ENCODE data around the gene WWTR1. TPM values are rescaled to one million over a fixed set of nuclear protein-coding genes. Genes with fewer than 3 reads are reported as not detected.
A peak's percentile ranks its signal among the peaks of the same experiment; 100 is the strongest.

Gene WWTR1
- total RNA-seq, 1 donor from 2014 or later, result 282 TPM

- intact Hi-C loops (cut with DNase I), result no loop called here
- Histone ChIP-seq H3K36me3 (no peaks in the 10 kb centered on the region), H3K27me3 (no peaks in the 10 kb centered on the region), H3K4me3 (no peak overlapping the region), H3K9me3 (no peaks in the 10 kb centered on the region), H3K4me1 (peaks cover 28 to 82% of the 10 kb centered on the region in 2 donors), H3K27ac (peak overlapping the region; percentile 61 to 70)
- no peak for DNase-seq (ENCODE audit: low spot score in 2 of 2)
- no peak for TF ChIP-seq CTCF (IDR thresholded peaks at IDR 0.05)
These were observed 57.2 kb downstream of the WWTR1 start for GRCh38 chr3:149600634-149601033.

GRCh38 chr3:149599236-149599635 is 58.6 kb downstream of the WWTR1 start:
- no peaks in the 10 kb centered on the region for H3K36me3 ChIP-seq
- peak in 1 of 2 donors; percentile 87 for DNase-seq (ENCODE audit: low spot score in 2 of 2)
- H3K9me3 ChIP-seq, result no peaks in the 10 kb centered on the region
- intact Hi-C loops (cut with DNase I), result no loop called here
- TF ChIP-seq CTCF (IDR thresholded peaks at IDR 0.05), result no peak
- peaks cover 24 to 80% of the 10 kb centered on the region in 2 donors for H3K4me1 ChIP-seq
- H3K27me3 ChIP-seq, result no peaks in the 10 kb centered on the region
- H3K27ac ChIP-seq, result peak overlapping the region; percentile 64 to 70
- H3K4me3 ChIP-seq, result no peak overlapping the region

- no peak for DNase-seq (ENCODE audit: low spot score in 2 of 2)
- Histone ChIP-seq H3K27me3 (no peaks in the 10 kb centered on the region), H3K9me3 (no peaks in the 10 kb centered on the region), H3K4me3 (peak overlapping the region in 1 of 2 donors; percentile 25), H3K4me1 (peaks cover 19 to 76% of the 10 kb centered on the region in 2 donors), H3K27ac (peak overlapping the region; percentile 55 to 70), H3K36me3 (no peaks in the 10 kb centered on the region)
- TF ChIP-seq CTCF (IDR thresholded peaks at IDR 0.05), result no peak
- intact Hi-C loops (cut with DNase I), result loop anchor here (2.0 kb wide), 2 partner anchors 19 to 55 kb away; no protein-coding TSS in a partner anchor
These were observed 61.6 kb downstream of the WWTR1 start for GRCh38 chr3:149596134-149596770.

GRCh38 chr3:149593418-149594160 is 64.2 kb downstream of the WWTR1 start:
- Histone ChIP-seq H3K27ac (peak overlapping the region; percentile 56 to 57), H3K9me3 (no peaks in the 10 kb centered on the region), H3K36me3 (no peaks in the 10 kb centered on the region), H3K4me1 (peaks cover 19 to 73% of the 10 kb centered on the region in 2 donors), H3K27me3 (no peaks in the 10 kb centered on the region), H3K4me3 (no peak overlapping the region)
- intact Hi-C loops (cut with DNase I), result no loop called here
- DNase-seq (ENCODE audit: low spot score in 2 of 2), result no peak
- no peak for TF ChIP-seq CTCF (IDR thresholded peaks at IDR 0.05)

GRCh38 chr3:149592758-149593240 is 65.0 kb downstream of the WWTR1 start:
- intact Hi-C loops (cut with DNase I), result no loop called here
- Histone ChIP-seq H3K4me1 (peaks cover 19 to 70% of the 10 kb centered on the region in 2 donors), H3K27ac (peak overlapping the region; percentile 56 to 57), H3K27me3 (no peaks in the 10 kb centered on the region), H3K4me3 (peak overlapping the region; percentile 30 to 34), H3K36me3 (no peaks in the 10 kb centered on the region), H3K9me3 (no peaks in the 10 kb centered on the region)
- no peak for TF ChIP-seq CTCF (IDR thresholded peaks at IDR 0.05)
- DNase-seq (ENCODE audit: low spot score in 2 of 2), result no peak

All from ascending aorta (tissue), 2 donors.